ENCODE measurements around the gene NEXN. TPM values are rescaled to one million over a fixed set of nuclear protein-coding genes. Genes with fewer than 3 reads are reported as not detected.

Gene NEXN
- total and polyA plus RNA-seq, 8 donors, result 2.1 to 7.5 (median 3.1) TPM

DNA sequence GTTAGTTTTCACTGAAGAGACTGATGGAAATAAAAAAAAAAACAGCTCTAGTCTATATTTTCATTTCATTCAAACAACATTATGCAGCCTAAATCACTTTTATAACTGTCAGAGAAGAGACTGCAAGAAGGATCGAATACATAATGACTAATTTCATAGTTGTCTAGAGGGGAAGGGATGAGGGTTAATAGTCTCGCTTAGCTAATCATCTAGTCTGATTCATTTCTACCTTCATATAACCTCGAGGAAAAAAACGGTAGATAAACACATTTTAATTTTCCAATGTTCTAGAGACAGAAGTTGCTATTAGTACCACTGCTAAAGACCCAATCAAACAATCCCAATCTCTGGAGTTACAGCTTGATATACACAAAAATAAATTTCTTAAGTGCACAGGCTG, 87.0 kb downstream of the NEXN start:
- peaks cover 0 to 21% (median 17%) of the 10 kb centered on the region in 3 donors for H3K4me1 ChIP-seq
- peak overlapping the region in 2 of 4 donors; percentile 98 to 99 for H3K27ac ChIP-seq
- intact Hi-C loops (cut with DNase I), result loop anchor here in 1 of 3 donors (5.0 kb wide), 1 partner anchor 137 kb away; no protein-coding TSS in a partner anchor
- no peak for TF ChIP-seq CTCF (IDR thresholded peaks at IDR 0.05)
- no peaks in the 10 kb centered on the region for H3K36me3 ChIP-seq
- no peak for FAIRE-seq
- H3K27me3 ChIP-seq, result no peaks in the 10 kb centered on the region
- ATAC-seq, result no peak
- DNase-seq, result no peak
- peak overlapping the region in 1 of 4 donors; percentile 62 for H3K4me3 ChIP-seq
- WGBS, 2 donors, result 5 to 11% methylated on average over 4 of the region's 4 CpGs
- no peaks in the 10 kb centered on the region for H3K9me3 ChIP-seq

DNA sequence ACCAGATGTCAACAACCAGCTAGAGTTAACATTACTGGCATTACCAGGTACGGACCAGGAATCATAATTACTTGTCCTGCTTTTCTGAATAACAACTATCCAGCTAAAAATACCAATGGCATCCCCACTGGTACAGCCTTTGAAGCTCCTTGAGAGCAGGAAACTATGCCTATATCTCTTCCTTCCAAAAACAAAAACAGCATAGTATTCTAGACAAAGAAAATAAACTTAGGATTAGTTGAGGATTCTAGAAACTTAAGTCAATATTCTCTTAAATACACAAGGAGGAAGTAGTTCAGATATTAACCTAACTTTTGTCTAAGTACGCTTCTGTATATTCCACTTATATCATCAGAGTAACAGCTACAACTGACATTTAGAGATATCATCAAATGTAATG, 87.5 kb downstream of the NEXN start:
- intact Hi-C loops (cut with DNase I), result loop anchor here in 1 of 3 donors (5.0 kb wide), 1 partner anchor 136 kb away; no protein-coding TSS in a partner anchor
- no peaks in the 10 kb centered on the region for H3K27me3 ChIP-seq
- peak overlapping the region in 2 of 4 donors; percentile 98 to 99 for H3K27ac ChIP-seq
- TF ChIP-seq CTCF (IDR thresholded peaks at IDR 0.05), result no peak
- FAIRE-seq (no peak), DNase-seq (no peak), ATAC-seq (no peak)
- 10 to 13% methylated on average over 2 of the region's 2 CpGs for WGBS, 2 donors
- H3K36me3 ChIP-seq, result no peaks in the 10 kb centered on the region
- no peaks in the 10 kb centered on the region for H3K9me3 ChIP-seq
- peak overlapping the region in 2 of 4 donors; percentile 62 to 76 for H3K4me3 ChIP-seq
- peaks cover 3 to 26% (median 16%) of the 10 kb centered on the region in 3 donors for H3K4me1 ChIP-seq

DNA sequence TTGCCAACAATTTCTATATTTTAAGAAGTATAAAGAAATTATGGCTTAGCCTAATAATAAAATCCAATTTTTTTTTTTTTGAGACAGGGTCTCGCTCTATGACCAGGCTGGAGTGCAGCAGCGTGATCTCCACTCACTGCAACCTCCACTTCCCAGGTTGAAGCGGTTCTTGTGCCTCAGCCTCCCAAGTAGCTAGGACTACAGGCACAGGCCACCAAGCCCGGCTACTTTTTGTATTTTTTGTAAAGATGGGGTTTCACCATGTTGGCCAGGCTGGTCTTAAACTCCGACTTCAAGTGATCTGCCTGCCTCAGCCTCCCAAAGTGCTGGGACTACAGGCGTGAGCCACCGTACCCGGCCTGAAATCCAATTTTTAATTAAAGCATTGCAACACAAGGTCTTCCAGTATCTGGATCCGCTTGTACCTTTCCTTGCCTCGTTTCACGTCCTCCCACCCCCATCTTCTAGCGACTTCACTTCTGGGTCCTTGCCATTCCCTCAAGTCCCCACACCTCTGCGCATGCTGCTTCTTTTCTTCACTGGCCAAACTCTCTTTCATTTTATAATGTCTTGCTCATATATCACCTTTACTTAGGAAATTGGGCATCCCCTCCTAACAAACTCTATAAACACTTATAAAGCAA, 88.1 kb downstream of the NEXN start:
- Histone ChIP-seq H3K36me3 (no peaks in the 10 kb centered on the region), H3K4me3 (peak overlapping the region in 3 of 4 donors; percentile 61 to 76 (median 62)), H3K27ac (peak overlapping the region in 2 of 4 donors; percentile 98 to 99), H3K27me3 (no peaks in the 10 kb centered on the region), H3K4me1 (peaks cover 4 to 28% (median 19%) of the 10 kb centered on the region in 3 donors), H3K9me3 (no peaks in the 10 kb centered on the region)
- FAIRE-seq (no peak), DNase-seq (no peak), ATAC-seq (no peak)
- no peak for TF ChIP-seq CTCF (IDR thresholded peaks at IDR 0.05)
- intact Hi-C loops (cut with DNase I), result loop anchor here in 1 of 3 donors (5.0 kb wide), 1 partner anchor 136 kb away; no protein-coding TSS in a partner anchor
- WGBS, 2 donors, result 25 to 34% methylated on average over 13 of the region's 13 CpGs

DNA sequence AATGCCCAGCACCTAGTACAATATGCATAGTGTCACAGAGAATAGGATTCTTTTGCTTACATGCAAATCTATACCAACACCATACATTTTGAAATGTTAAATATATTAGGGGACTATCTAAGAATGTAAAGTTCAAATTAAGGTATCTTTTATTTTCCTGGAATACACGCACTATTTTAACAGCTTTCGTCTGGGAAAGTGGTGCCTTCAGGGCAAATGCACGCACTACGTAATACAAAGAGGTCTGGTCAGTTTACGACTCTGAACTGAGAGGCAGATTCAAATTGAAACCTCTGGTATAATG, 89.5 kb downstream of the NEXN start:
- no peak for DNase-seq
- Histone ChIP-seq H3K9me3 (no peaks in the 10 kb centered on the region), H3K36me3 (no peaks in the 10 kb centered on the region), H3K4me1 (peaks cover 4 to 28% (median 21%) of the 10 kb centered on the region in 3 donors), H3K27me3 (no peaks in the 10 kb centered on the region), H3K4me3 (peak overlapping the region; percentile 52 to 76 (median 62)), H3K27ac (peak overlapping the region; percentile 93 to 99 (median 96))
- WGBS, 2 donors, result 0% methylated on average over 5 of the region's 5 CpGs
- FAIRE-seq, result no peak
- intact Hi-C loops (cut with DNase I), result loop anchor here in 1 of 3 donors (5.0 kb wide), 1 partner anchor 134 kb away; no protein-coding TSS in a partner anchor
- ATAC-seq, result no peak
- no peak for TF ChIP-seq CTCF (IDR thresholded peaks at IDR 0.05)

Data from pancreas (tissue), 10 donors.